Neural progenitor cell (in vitro differentiated cells): Measurements from ENCODE around the gene ATP1A1. TPM values are rescaled to one million over a fixed set of nuclear protein-coding genes. Genes with fewer than 3 reads are reported as not detected.
A peak's percentile ranks its signal among the peaks of the same experiment; 100 is the strongest.

ENCODE experiments used
- DNase-seq: peaks from one replicate; pipeline ENCODE4 v3.0.0-alpha.2; 2016; ENCODE audit warnings: low spot score
- H2AFZ ChIP-seq: fragments of 200-600 bp; sonication (generic); replicated peaks from 2 replicates; pipeline ENCODE4 v1.6.1; 2016; ENCODE audit warnings: antibody characterized with exemption
- H3F3A ChIP-seq: fragments of 200-600 bp; sonication (generic); 2 replicates; pipeline ENCODE4 v1.6.1; 2016; ENCODE audit warnings: antibody characterized with exemption, low read depth
- H3K27ac ChIP-seq: fragments of 200-600 bp; sonication (generic); 2 replicates; pipeline ENCODE4 v1.5.1; 2016; ENCODE audit warnings: mild to moderate bottlenecking
- H3K27me3 ChIP-seq: fragments of 200-600 bp; sonication (generic); 2 replicates; pipeline ENCODE4 v1.6.1; 2016; ENCODE audit warnings: mild to moderate bottlenecking, moderate library complexity
- H3K36me3 ChIP-seq: fragments of 200-600 bp; sonication (generic); 2 replicates; pipeline ENCODE4 v1.5.1; 2016
- H3K4me1 ChIP-seq: fragments of 200-600 bp; sonication (generic); 2 replicates; pipeline ENCODE4 v1.6.1; 2016; ENCODE audit warnings: mixed run types
- H3K4me2 ChIP-seq: fragments of 200-600 bp; sonication (generic); 2 replicates; pipeline ENCODE4 v1.6.1; 2016
- H3K4me3 ChIP-seq: fragments of 200-600 bp; sonication (generic); 2 replicates; pipeline ENCODE4 v1.5.1; 2016
- H3K79me2 ChIP-seq: fragments of 200-600 bp; sonication (generic); 2 replicates; pipeline ENCODE4 v1.6.1; 2016; ENCODE audit warnings: low read depth
- H3K9ac ChIP-seq: fragments of 200-600 bp; sonication (generic); 2 replicates; pipeline ENCODE4 v1.6.1; 2016
- H3K9me3 ChIP-seq: fragments of 200-600 bp; sonication (generic); 2 replicates; pipeline ENCODE4 v1.5.1; 2016; ENCODE audit warnings: low read depth
- H4K20me1 ChIP-seq: fragments of 200-600 bp; sonication (generic); 2 replicates; pipeline ENCODE4 v1.6.1; 2016; ENCODE audit warnings: low read depth
- H3K27ac Mint-ChIP-seq: 3 replicates; pipeline ENCODE4 v1.8.0; 2021; ENCODE audit warnings: mixed read lengths
- H3K27me3 Mint-ChIP-seq: 2 replicates; pipeline ENCODE4 v1.8.0; 2022; ENCODE audit warnings: low read depth, mild to moderate bottlenecking, inconsistent platforms, moderate library complexity, mixed read lengths; ENCODE audit not compliant: insufficient read depth
- H3K36me3 Mint-ChIP-seq: 3 replicates; pipeline ENCODE4 v1.8.0; 2021; ENCODE audit warnings: mixed read lengths
- H3K4me1 Mint-ChIP-seq: 3 replicates; pipeline ENCODE4 v1.8.0; 2021; ENCODE audit warnings: mixed read lengths
- H3K4me3 Mint-ChIP-seq: 3 replicates; pipeline ENCODE4 v1.8.0; 2021; ENCODE audit warnings: mild to moderate bottlenecking, moderate library complexity, mixed read lengths
- H3K9me3 Mint-ChIP-seq: 3 replicates; pipeline ENCODE4 v1.8.0; 2020; ENCODE audit warnings: mixed read lengths
- CTCF ChIP-seq: fragments of 200-600 bp; sonication (generic); IDR thresholded peaks from 2 replicates; pipeline ENCODE4 v1.5.1; 2017; ENCODE audit warnings: antibody characterized with exemption, mild to moderate bottlenecking
- EZH2 ChIP-seq: fragments of 200-600 bp; sonication (generic); IDR thresholded peaks from 2 replicates; pipeline ENCODE4 v1.6.1; 2017; ENCODE audit warnings: antibody characterized with exemption, mild to moderate bottlenecking, moderate library complexity
- EZH2phosphoT487 ChIP-seq: fragments of 200-600 bp; sonication (generic); IDR thresholded peaks from 2 replicates; pipeline ENCODE4 v1.6.1; 2017; ENCODE audit warnings: antibody characterized with exemption
- total RNA-seq: library from RNA; depleted of rRNA; stranded (reverse); fragments of >200 nt; gene quantifications from 2 replicates; pipeline ENCODE4 v1.2.3, GENCODE V29; 2015; ENCODE audit warnings: low replicate concordance

ATP1A1 gene
- total RNA-seq, 1 donor from 2014 or later, result 61.5 TPM

GRCh38 chr1:116408193-116408592 is 35.1 kb downstream of the ATP1A1 start:
- Mint-ChIP-seq H3K36me3 (peaks cover 33% of the 10 kb centered on the region), H3K4me1 (no peaks in the 10 kb centered on the region), H3K9me3 (no peaks in the 10 kb centered on the region), H3K27me3 (no peaks in the 10 kb centered on the region), H3K27ac (no peak overlapping the region), H3K4me3 (no peak overlapping the region)
- no peak overlapping the region for H3K4me2 ChIP-seq
- no peaks in the 10 kb centered on the region for H3K27me3 ChIP-seq
- no peaks in the 10 kb centered on the region for H3K9me3 ChIP-seq
- H4K20me1 ChIP-seq, result no peaks in the 10 kb centered on the region
- H3K79me2 ChIP-seq, result no peaks in the 10 kb centered on the region
- H3K4me3 ChIP-seq, result no peak overlapping the region
- no peak overlapping the region for H3K9ac ChIP-seq
- H3K4me1 ChIP-seq, result no peaks in the 10 kb centered on the region
- H3K36me3 ChIP-seq, result no peaks in the 10 kb centered on the region
- no peak overlapping the region for H3K27ac ChIP-seq
- DNase-seq, result no peak
- TF ChIP-seq EZH2 (no peak), CTCF (no peak), EZH2phosphoT487 (no peak)
- no peaks in the 10 kb centered on the region for H3F3A ChIP-seq
- no peak overlapping the region for H2AFZ ChIP-seq

GRCh38 chr1:116408803-116409720 is 36.0 kb downstream of the ATP1A1 start:
- no peaks in the 10 kb centered on the region for H3F3A ChIP-seq
- H3K4me1 Mint-ChIP-seq, result no peaks in the 10 kb centered on the region
- no peak for DNase-seq
- H3K4me3 ChIP-seq, result no peak overlapping the region
- TF ChIP-seq CTCF (no peak), EZH2phosphoT487 (no peak), EZH2 (no peak)
- H3K27me3 Mint-ChIP-seq, result no peaks in the 10 kb centered on the region
- H3K4me3 Mint-ChIP-seq, result no peak overlapping the region
- peaks cover 1% of the 10 kb centered on the region for H3K4me1 ChIP-seq
- H3K9ac ChIP-seq, result no peak overlapping the region
- H3K9me3 Mint-ChIP-seq, result no peaks in the 10 kb centered on the region
- H3K36me3 Mint-ChIP-seq, result peaks cover 29% of the 10 kb centered on the region
- H3K4me2 ChIP-seq, result no peak overlapping the region
- no peak overlapping the region for H3K27ac ChIP-seq
- H4K20me1 ChIP-seq, result no peaks in the 10 kb centered on the region
- no peaks in the 10 kb centered on the region for H3K27me3 ChIP-seq
- no peaks in the 10 kb centered on the region for H3K9me3 ChIP-seq
- H3K79me2 ChIP-seq, result no peaks in the 10 kb centered on the region
- H2AFZ ChIP-seq, result no peak overlapping the region
- no peaks in the 10 kb centered on the region for H3K36me3 ChIP-seq
- no peak overlapping the region for H3K27ac Mint-ChIP-seq

- Mint-ChIP-seq H3K27ac (no peak overlapping the region), H3K9me3 (no peaks in the 10 kb centered on the region), H3K4me3 (no peak overlapping the region), H3K27me3 (no peaks in the 10 kb centered on the region), H3K36me3 (peaks cover 24% of the 10 kb centered on the region), H3K4me1 (peaks cover 2% of the 10 kb centered on the region)
- H3K4me1 ChIP-seq, result peaks cover 8% of the 10 kb centered on the region
- no peak overlapping the region for H3K4me2 ChIP-seq
- H3K9me3 ChIP-seq, result no peaks in the 10 kb centered on the region
- no peak overlapping the region for H2AFZ ChIP-seq
- no peak overlapping the region for H3K27ac ChIP-seq
- TF ChIP-seq EZH2phosphoT487 (no peak), EZH2 (no peak), CTCF (no peak)
- peaks cover under 1% of the 10 kb centered on the region for H3F3A ChIP-seq
- no peaks in the 10 kb centered on the region for H3K27me3 ChIP-seq
- peak; percentile 23 for DNase-seq
- no peak overlapping the region for H3K4me3 ChIP-seq
- no peaks in the 10 kb centered on the region for H4K20me1 ChIP-seq
- H3K9ac ChIP-seq, result no peak overlapping the region
- H3K79me2 ChIP-seq, result no peaks in the 10 kb centered on the region
- no peaks in the 10 kb centered on the region for H3K36me3 ChIP-seq
These were observed 36.7 kb downstream of the ATP1A1 start for GRCh38 chr1:116409751-116410191.
